Measurements from ENCODE around the gene SERPINE1. TPM values are rescaled to one million over a fixed set of nuclear protein-coding genes. Genes with fewer than 3 reads are reported as not detected.
A peak's percentile ranks its signal among the peaks of the same experiment; 100 is the strongest.

Gene SERPINE1
- total and polyA plus RNA-seq, 2 of the 13 experiments (the other 11 are each of a cell fraction or from before 2014, with no cell fraction given), result 21.2 to 1,576 TPM

GRCh38 chr7:101138213-101138870, 11.4 kb downstream of the SERPINE1 start (continued):
- TF ChIP-seq ZNF646 (CRISPR knock-in tag; IDR thresholded peaks at IDR 0.05), result no peak
- no peak for TF ChIP-seq EHMT2 (IDR thresholded peaks at IDR 0.05; ENCODE audit: borderline replicate concordance, low read depth, low read length)
- 0 out of 2 replicates have a peak, but pooled peaks have one; percentile 41 for TF ChIP-seq SP5 (CRISPR knock-in tag; IDR thresholded peaks at IDR 0.05; ENCODE audit: borderline replicate concordance, low read depth)
- no peak for TF ChIP-seq ZNF563 (CRISPR knock-in tag; IDR thresholded peaks at IDR 0.05)
- no peak for TF ChIP-seq ZNF883 (CRISPR knock-in tag; IDR thresholded peaks at IDR 0.05; ENCODE audit: not compliant biosample characterization)
- no peak for TF ChIP-seq KAT2B (IDR thresholded peaks at IDR 0.05; ENCODE audit: borderline replicate concordance, low read depth, low read length)
- TF ChIP-seq RFX3 (CRISPR knock-in tag; IDR thresholded peaks at IDR 0.05), result no peak
- peak; percentile 89; the same call in 1 of the 2 replicates for TF ChIP-seq ZNF430 (CRISPR knock-in tag; IDR thresholded peaks at IDR 0.05)
- peak; percentile 49; the same call in 1 of the 2 replicates for TF ChIP-seq PAXIP1 (CRISPR knock-in tag; conservative IDR thresholded peaks at IDR 0.05)
- no peak for TF ChIP-seq NFRKB (IDR thresholded peaks at IDR 0.05)
- TF ChIP-seq ZC3H13 (CRISPR knock-in tag; IDR thresholded peaks at IDR 0.05), result peak; percentile 99
- peak; percentile 51; the same call in 1 of the 2 replicates for TF ChIP-seq RAD21 (CRISPR knock-in tag; IDR thresholded peaks at IDR 0.05)
- peak; percentile 76 for TF ChIP-seq TFE3 (CRISPR knock-in tag; IDR thresholded peaks at IDR 0.05)
- no peak for TF ChIP-seq TOPORS (CRISPR knock-in tag; IDR thresholded peaks at IDR 0.05)
- TF ChIP-seq ZNF572 (CRISPR knock-in tag; IDR thresholded peaks at IDR 0.05), result no peak
- 0 out of 2 replicates have a peak, but pooled peaks have one; percentile 46 for TF ChIP-seq KDM3A (CRISPR knock-in tag; IDR thresholded peaks at IDR 0.05; ENCODE audit: low read depth)
- peak; percentile 24; the same call in 1 of the 2 replicates for TF ChIP-seq TBX3 (IDR thresholded peaks at IDR 0.05; ENCODE audit: borderline replicate concordance)
- TF ChIP-seq FOSL2 (CRISPR knock-in tag; IDR thresholded peaks at IDR 0.05), result peak; percentile 99
- no peak for TF ChIP-seq FOXK2 (IDR thresholded peaks at IDR 0.05)
- no peak for TF ChIP-seq MIER2 (CRISPR knock-in tag; IDR thresholded peaks at IDR 0.05)

Data from HepG2 (cell line).